Measurements from ENCODE around the gene PLIN1. TPM values are rescaled to one million over a fixed set of nuclear protein-coding genes. Genes with fewer than 3 reads are reported as not detected.

Gene PLIN1
- total and polyA plus RNA-seq, 4 donors = 0.38 to 4.1 (median 2.6) TPM

DNA sequence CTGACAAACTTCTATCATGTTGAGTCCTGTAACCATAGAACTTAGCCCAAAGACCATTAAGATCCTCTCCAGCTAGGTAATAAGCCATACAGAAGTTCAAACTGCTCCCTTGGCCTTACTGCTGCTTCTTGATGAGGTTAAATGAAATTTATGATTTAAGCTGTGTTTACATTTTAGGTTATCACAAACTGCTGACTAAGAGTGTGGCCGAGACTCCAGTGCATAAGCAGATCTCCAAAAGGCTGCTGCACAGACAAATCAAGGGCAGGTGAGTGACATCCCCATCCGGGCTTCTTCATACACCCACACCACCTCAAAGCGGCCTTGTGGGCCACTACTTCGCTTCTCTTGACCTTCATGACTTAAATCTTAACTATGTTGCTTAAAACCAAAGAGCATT is 62.9 kb downstream of the PLIN1 start:
- 92 to 97% methylated on average over 4 of the region's 4 CpGs for WGBS, 2 donors
- no peak for DNase-seq
- no peaks in the 10 kb centered on the region for H3K36me3 ChIP-seq (ENCODE audit: control insufficient read depth in 1 of 2, insufficient read depth in 2 of 2, low read length in 1 of 2)
- peaks cover 2% of the 10 kb centered on the region for H3K9me3 ChIP-seq (ENCODE audit: control insufficient read depth, low read length)
- H3K4me3 ChIP-seq (ENCODE audit: low read length in 2 of 2) = no peak overlapping the region
- H3K27me3 ChIP-seq (ENCODE audit: control insufficient read depth in 1 of 2, insufficient read depth in 2 of 2, low read length in 1 of 2) = no peaks in the 10 kb centered on the region
- H3K4me1 ChIP-seq (ENCODE audit: control insufficient read depth in 1 of 2, insufficient read depth in 2 of 2, low read length in 2 of 2) = no peaks in the 10 kb centered on the region
- no peak overlapping the region for H3K27ac ChIP-seq (ENCODE audit: low read depth in 1 of 2, low read length in 2 of 2)
- intact Hi-C loops (cut with DNase I) = no loop called here
- no peak for ATAC-seq (ENCODE audit: low FRiP score)

GRCh38 chr15:89615135-89615534 is 64.0 kb downstream of the PLIN1 start:
- no peaks in the 10 kb centered on the region for H3K4me1 ChIP-seq (ENCODE audit: control insufficient read depth in 1 of 2, insufficient read depth in 2 of 2, low read length in 2 of 2)
- WGBS, 2 donors = 47 to 59% methylated on average over 1 of the region's 1 CpG
- H3K4me3 ChIP-seq (ENCODE audit: low read length in 2 of 2) = no peak overlapping the region
- peaks cover 2% of the 10 kb centered on the region for H3K9me3 ChIP-seq (ENCODE audit: control insufficient read depth, low read length)
- intact Hi-C loops (cut with DNase I) = no loop called here
- no peaks in the 10 kb centered on the region for H3K36me3 ChIP-seq (ENCODE audit: control insufficient read depth in 1 of 2, insufficient read depth in 2 of 2, low read length in 1 of 2)
- H3K27me3 ChIP-seq (ENCODE audit: control insufficient read depth in 1 of 2, insufficient read depth in 2 of 2, low read length in 1 of 2) = no peaks in the 10 kb centered on the region
- DNase-seq = no peak
- no peak overlapping the region for H3K27ac ChIP-seq (ENCODE audit: low read depth in 1 of 2, low read length in 2 of 2)
- ATAC-seq (ENCODE audit: low FRiP score) = no peak

Other genes starting within 250 kb of the PLIN1 start
- not detected for gene RHCG, start 182.8 kb downstream of the PLIN1 start, total RNA-seq
- gene RHCG, start 182.8 kb downstream of the PLIN1 start, polyA plus RNA-seq = 1 to 10 TPM; 1.0 to 2.1 TPM
- gene TICRR, start 103.9 kb downstream of the PLIN1 start, total RNA-seq = under 1 TPM; 0.16 to 0.60 TPM
- under 1 TPM in 1 of 2 donors, not detected in 1; 0.03 TPM for gene TICRR, start 103.9 kb downstream of the PLIN1 start, polyA plus RNA-seq
- 10 to 100 TPM; 16.5 to 17.5 TPM for gene KIF7, start 23.9 kb downstream of the PLIN1 start, total RNA-seq
- gene KIF7, start 23.9 kb downstream of the PLIN1 start, polyA plus RNA-seq = 10 to 100 TPM in 1 of 2 donors, 1 to 10 TPM in 1; 3.1 to 16.0 TPM
- 1 to 10 TPM; 7.7 to 9.1 TPM for gene PEX11A, start 11.4 kb upstream of the PLIN1 start, total RNA-seq
- 10 to 100 TPM; 10.4 to 13.3 TPM for gene PEX11A, start 11.4 kb upstream of the PLIN1 start, polyA plus RNA-seq
- not detected for gene WDR93, start 11.4 kb upstream of the PLIN1 start, total RNA-seq
- gene WDR93, start 11.4 kb upstream of the PLIN1 start, polyA plus RNA-seq = under 1 TPM in 1 of 2 donors, not detected in 1; 0.84 TPM
- 1 to 10 TPM in 1 of 2 donors, under 1 TPM in 1; 0.63 to 1.2 TPM for gene MESP1, start 71.9 kb upstream of the PLIN1 start, total RNA-seq
- under 1 TPM in 1 of 2 donors, not detected in 1; 0.49 TPM for gene MESP1, start 71.9 kb upstream of the PLIN1 start, polyA plus RNA-seq
- gene MESP2, start 97.0 kb upstream of the PLIN1 start, total RNA-seq = not detected
- gene MESP2, start 97.0 kb upstream of the PLIN1 start, polyA plus RNA-seq = 1 to 10 TPM in 1 of 2 donors, not detected in 1; 3.0 TPM
- 10 to 100 TPM; 21.4 to 30.7 TPM for gene ANPEP, start 135.5 kb upstream of the PLIN1 start, total RNA-seq
- 100 to 1,000 TPM in 1 of 2 donors, 1 to 10 TPM in 1; 4.2 to 225 TPM for gene ANPEP, start 135.5 kb upstream of the PLIN1 start, polyA plus RNA-seq
- 10 to 100 TPM; 24.5 to 33.2 TPM for gene AP3S2, start 214.6 kb upstream of the PLIN1 start, total RNA-seq
- gene AP3S2, start 214.6 kb upstream of the PLIN1 start, polyA plus RNA-seq = 10 to 100 TPM; 16.7 to 21.1 TPM
- gene ARPIN, start 233.6 kb upstream of the PLIN1 start, total RNA-seq = 10 to 100 TPM; 18.4 to 35.4 TPM
- gene ARPIN, start 233.6 kb upstream of the PLIN1 start, polyA plus RNA-seq = 10 to 100 TPM in 1 of 2 donors, 1 to 10 TPM in 1; 9.8 to 11.0 TPM